Natural killer cell treated with Interleukin-12 subunit alpha and Interleukin-12 subunit beta and Interleukin-15 and Interleukin-18, amount 100 ng/mL, for 72 hours (primary cell): ENCODE measurements around the gene EPM2A. TPM values are rescaled to one million over a fixed set of nuclear protein-coding genes. Genes with fewer than 3 reads are reported as not detected.

Experiments
- ATAC-seq, 2 donors: fragments of 150-1000 bp; cut with Tn5 transposase in 1 of 2; sonication (Bioruptor Pico), chemical (Tn5 transposase) in 1 of 2; 2 replicates each; pipeline ENCODE4 v1.10.0; 2021
- DNase-seq: peaks from one replicate; pipeline ENCODE4 v3.0.0; 2022; ENCODE audit warnings: low spot score
- H3K27ac Mint-ChIP-seq, 2 donors: 1 replicate in 1 of 2; 2 replicates in 1 of 2; pipeline ENCODE4 v1.8.0; 2022; ENCODE audit warnings: mixed read lengths in 2 of 2, mild to moderate bottlenecking in 1 of 2, moderate library complexity in 1 of 2
- H3K27me3 Mint-ChIP-seq, 2 donors: 1 replicate in 1 of 2; 2 replicates in 1 of 2; pipeline ENCODE4 v1.8.0; 2022; ENCODE audit warnings: mixed read lengths in 2 of 2
- H3K36me3 Mint-ChIP-seq: one replicate; pipeline ENCODE4 v1.8.0; 2022; ENCODE audit warnings: mixed read lengths
- H3K4me1 Mint-ChIP-seq, 2 donors: 1 replicate in 1 of 2; 2 replicates in 1 of 2; pipeline ENCODE4 v1.8.0; 2022; ENCODE audit warnings: low read depth in 2 of 2, mixed read lengths in 2 of 2, mild to moderate bottlenecking in 1 of 2
- H3K4me3 Mint-ChIP-seq: one replicate; pipeline ENCODE4 v1.8.0; 2022; ENCODE audit warnings: mixed read lengths
- H3K9me3 Mint-ChIP-seq: 2 replicates; pipeline ENCODE4 v1.8.0; 2022; ENCODE audit warnings: mixed read lengths
- total RNA-seq, 2 donors: library from RNA; stranded (reverse); gene quantifications; one replicate each; pipeline ENCODE4 v1.2.3, GENCODE V29; 2022

Gene EPM2A
- 10 to 100 TPM in 1 of 2 donors, 1 to 10 TPM in 1; 5.8 to 10.6 TPM for total RNA-seq

- Mint-ChIP-seq H3K4me1 (no peaks in the 10 kb centered on the region), H3K27ac (peak within 1 kb of the TSS; percentile 90 to 91), H3K36me3 (no peaks in the 10 kb centered on the region), H3K9me3 (no peaks in the 10 kb centered on the region), H3K27me3 (peaks cover 0 to 9% of the 10 kb centered on the region in 2 donors), H3K4me3 (peak within 1 kb of the TSS; percentile 93)
- ATAC-seq (peak; percentile 84 to 89), DNase-seq (peak; percentile 77)
Observed at GRCh38 chr6:145735356-145736165, at the start of gene EPM2A. Gene EPM2A, minus strand, starts transcription at chr6:145735520. Its CDS starts 22 bp downstream, at chr6:145735498.

GRCh38 chr6:145784683-145785082 is 49.4 kb upstream of the EPM2A start:
- ATAC-seq: no peak
- peaks cover 4% of the 10 kb centered on the region for H3K9me3 Mint-ChIP-seq

GRCh38 chr6:145783796-145784195 is 48.5 kb upstream of the EPM2A start:
- H3K4me3 Mint-ChIP-seq: no peak overlapping the region
- no peaks in the 10 kb centered on the region for H3K4me1 Mint-ChIP-seq
- H3K36me3 Mint-ChIP-seq: peaks cover 16% of the 10 kb centered on the region
- no peak overlapping the region for H3K27ac Mint-ChIP-seq
- ATAC-seq (no peak), DNase-seq (no peak)
- peaks cover 4% of the 10 kb centered on the region for H3K9me3 Mint-ChIP-seq
- H3K27me3 Mint-ChIP-seq: peaks cover 0 to 6% of the 10 kb centered on the region in 2 donors

More at GRCh38 chr6:145784683-145785082, 49.4 kb upstream of the EPM2A start:
- no peak for DNase-seq
- peaks cover 0 to 6% of the 10 kb centered on the region in 2 donors for H3K27me3 Mint-ChIP-seq
- H3K4me3 Mint-ChIP-seq: no peak overlapping the region
- H3K27ac Mint-ChIP-seq: no peak overlapping the region
- peaks cover 19% of the 10 kb centered on the region for H3K36me3 Mint-ChIP-seq
- H3K4me1 Mint-ChIP-seq: no peaks in the 10 kb centered on the region

DNA sequence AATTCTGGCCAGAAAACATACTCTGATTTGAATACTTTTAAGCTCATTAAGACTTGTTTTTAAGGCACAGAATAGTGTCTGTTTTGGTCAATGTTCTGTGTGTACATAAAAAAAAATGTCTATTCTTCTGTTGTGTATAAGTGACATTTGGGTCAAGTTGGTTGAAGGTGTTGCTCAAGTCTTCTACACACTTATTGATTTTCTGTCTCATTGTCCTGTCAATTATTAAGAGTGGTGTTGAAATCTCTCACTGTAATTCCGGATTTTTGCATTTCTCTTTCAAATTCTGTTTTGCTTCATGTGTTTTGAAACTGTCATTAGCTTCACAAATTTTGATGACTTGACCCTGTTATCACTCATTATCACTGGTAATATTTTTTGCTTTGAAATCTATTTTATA is 37.5 kb upstream of the EPM2A start:
- no peak for ATAC-seq
- DNase-seq: no peak
- peaks cover 9 to 10% of the 10 kb centered on the region in 2 donors for H3K27me3 Mint-ChIP-seq
- H3K9me3 Mint-ChIP-seq: peaks cover 3% of the 10 kb centered on the region
- H3K4me1 Mint-ChIP-seq: no peaks in the 10 kb centered on the region
- H3K36me3 Mint-ChIP-seq: peaks cover 3% of the 10 kb centered on the region
- no peak overlapping the region for H3K4me3 Mint-ChIP-seq
- H3K27ac Mint-ChIP-seq: no peak overlapping the region

- ATAC-seq (no peak), DNase-seq (no peak)
- H3K4me3 Mint-ChIP-seq: no peak overlapping the region
- H3K4me1 Mint-ChIP-seq: no peaks in the 10 kb centered on the region
- H3K27ac Mint-ChIP-seq: no peak overlapping the region
- H3K36me3 Mint-ChIP-seq: no peaks in the 10 kb centered on the region
- H3K27me3 Mint-ChIP-seq: peaks cover 0 to 3% of the 10 kb centered on the region in 2 donors
- no peaks in the 10 kb centered on the region for H3K9me3 Mint-ChIP-seq
Observed at GRCh38 chr6:145765449-145765848, 30.1 kb upstream of the EPM2A start.

DNA sequence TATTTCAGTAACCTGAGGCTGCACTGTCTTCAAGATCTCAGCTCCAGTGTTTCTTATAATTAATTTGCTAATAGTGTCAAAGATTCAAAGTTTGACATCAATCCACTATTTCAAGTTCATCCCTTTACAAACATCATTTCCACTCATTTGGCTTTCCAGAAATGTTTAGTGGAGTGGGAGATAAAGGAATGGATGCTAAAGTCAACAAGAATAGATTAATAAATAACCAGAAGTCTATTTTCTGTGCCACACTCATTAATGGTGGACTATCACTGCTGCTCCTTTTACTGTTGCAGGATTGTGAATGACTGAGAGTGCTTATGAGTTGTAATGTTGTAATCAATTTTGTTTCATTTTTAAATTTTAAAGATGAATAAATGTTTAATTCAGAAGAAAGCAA is 28.4 kb upstream of the EPM2A start:
- DNase-seq (no peak), ATAC-seq (no peak)
- H3K27me3 Mint-ChIP-seq: peaks cover 0 to 3% of the 10 kb centered on the region in 2 donors
- no peaks in the 10 kb centered on the region for H3K36me3 Mint-ChIP-seq
- no peaks in the 10 kb centered on the region for H3K9me3 Mint-ChIP-seq
- no peak overlapping the region for H3K27ac Mint-ChIP-seq
- no peak overlapping the region for H3K4me3 Mint-ChIP-seq
- no peaks in the 10 kb centered on the region for H3K4me1 Mint-ChIP-seq

DNA sequence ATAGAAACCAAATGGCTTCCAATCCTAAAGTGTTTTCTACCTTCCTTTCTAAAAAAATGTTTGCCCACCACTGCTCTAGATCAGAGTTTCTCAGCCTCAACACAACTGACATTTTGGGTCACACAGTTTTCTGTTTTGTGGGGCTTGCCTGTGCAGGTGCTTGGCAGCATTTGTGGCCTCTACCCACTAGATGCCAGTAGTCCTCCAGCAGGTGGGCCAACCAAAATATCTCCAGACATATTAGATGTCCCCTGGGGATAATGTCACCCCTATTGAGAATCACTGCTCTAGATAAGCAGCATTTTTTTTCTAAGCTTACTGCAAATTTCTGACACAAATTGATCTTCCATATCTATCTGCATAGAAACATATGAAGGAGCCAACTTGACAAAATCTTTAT is 26.3 kb upstream of the EPM2A start:
- H3K36me3 Mint-ChIP-seq: no peaks in the 10 kb centered on the region
- no peaks in the 10 kb centered on the region for H3K4me1 Mint-ChIP-seq
- no peaks in the 10 kb centered on the region for H3K9me3 Mint-ChIP-seq
- no peak overlapping the region for H3K27ac Mint-ChIP-seq
- ATAC-seq (no peak), DNase-seq (no peak)
- no peak overlapping the region for H3K4me3 Mint-ChIP-seq
- H3K27me3 Mint-ChIP-seq: peaks cover 0 to 3% of the 10 kb centered on the region in 2 donors

DNA sequence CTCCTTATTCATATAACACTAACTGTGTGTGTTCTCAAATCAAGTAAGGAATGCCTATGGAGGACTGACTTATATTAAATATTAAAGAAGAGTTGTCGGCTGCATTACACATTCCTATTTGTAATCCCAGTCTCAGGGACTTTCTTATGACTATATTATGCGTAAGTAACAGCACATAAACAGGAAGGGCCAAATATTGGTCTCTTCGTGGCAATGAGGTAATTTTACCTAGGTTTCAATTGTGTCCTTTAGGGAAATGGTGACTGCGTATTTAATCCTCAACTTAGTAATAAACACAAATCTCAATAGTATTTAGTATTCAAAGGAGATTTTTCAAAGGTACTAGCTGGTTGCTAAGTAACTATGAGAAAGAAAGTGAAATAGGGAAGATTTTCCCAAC is 22.8 kb upstream of the EPM2A start:
- no peaks in the 10 kb centered on the region for H3K9me3 Mint-ChIP-seq

DNA sequence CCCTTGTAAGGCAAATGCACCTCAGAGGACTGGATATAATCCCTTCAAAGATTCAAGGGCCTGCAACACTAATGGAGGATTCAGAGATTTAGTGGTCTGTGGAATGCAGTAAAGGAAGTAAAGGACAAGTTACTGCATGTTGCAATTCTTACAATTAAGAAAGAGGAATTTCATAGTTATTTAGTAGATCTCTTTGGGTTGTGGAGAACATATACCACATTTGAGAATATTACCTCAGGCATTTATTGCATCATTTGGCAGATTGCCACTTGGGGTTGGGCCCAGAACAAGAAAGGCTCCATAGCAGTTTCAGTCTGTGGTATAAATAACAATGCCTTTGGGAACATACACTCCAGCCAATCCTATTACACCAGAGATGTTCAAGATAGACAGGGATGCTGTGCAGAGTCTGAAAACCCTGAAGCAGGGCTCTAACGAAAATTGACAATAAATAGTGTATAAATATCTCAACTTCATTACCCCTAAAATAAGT is 20.9 kb upstream of the EPM2A start:
- no peak overlapping the region for H3K4me3 Mint-ChIP-seq
- no peak for DNase-seq
- H3K27ac Mint-ChIP-seq: no peak overlapping the region
- H3K36me3 Mint-ChIP-seq: no peaks in the 10 kb centered on the region
- no peak for ATAC-seq
- no peaks in the 10 kb centered on the region for H3K9me3 Mint-ChIP-seq
- H3K27me3 Mint-ChIP-seq: peaks cover 6 to 24% of the 10 kb centered on the region in 2 donors
- no peaks in the 10 kb centered on the region for H3K4me1 Mint-ChIP-seq

More for the DNA sequence above, 22.8 kb upstream of the EPM2A start:
- Mint-ChIP-seq H3K27ac (no peak overlapping the region), H3K27me3 (peaks cover 4 to 17% of the 10 kb centered on the region in 2 donors), H3K36me3 (no peaks in the 10 kb centered on the region), H3K4me3 (no peak overlapping the region), H3K4me1 (no peaks in the 10 kb centered on the region)
- ATAC-seq: no peak
- no peak for DNase-seq

GRCh38 chr6:145755682-145756081 is 20.4 kb upstream of the EPM2A start:
- ATAC-seq (no peak), DNase-seq (no peak)
- Mint-ChIP-seq H3K27me3 (peaks cover 6 to 24% of the 10 kb centered on the region in 2 donors), H3K36me3 (no peaks in the 10 kb centered on the region), H3K4me1 (no peaks in the 10 kb centered on the region), H3K27ac (no peak overlapping the region), H3K9me3 (no peaks in the 10 kb centered on the region), H3K4me3 (no peak overlapping the region)

DNA sequence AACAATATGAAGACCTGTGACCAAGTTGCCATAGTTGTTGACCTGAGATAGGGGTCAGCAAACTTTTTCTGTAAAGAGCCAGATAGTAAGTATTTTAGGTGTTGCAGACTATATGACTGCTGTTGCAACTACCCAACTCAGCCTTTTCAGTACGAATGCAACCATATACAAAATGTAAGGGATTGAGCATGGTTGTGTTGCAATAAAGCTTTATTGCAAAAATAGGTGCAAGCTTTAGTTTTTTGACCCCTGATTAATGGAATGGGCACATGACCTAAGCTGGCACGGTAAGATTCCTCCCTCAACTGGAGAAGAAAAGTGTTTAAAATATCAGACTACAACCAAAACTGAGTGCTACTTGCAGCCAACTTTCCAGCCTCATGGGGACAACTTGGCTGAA is 17.3 kb upstream of the EPM2A start:
- H3K36me3 Mint-ChIP-seq: no peaks in the 10 kb centered on the region
- H3K4me3 Mint-ChIP-seq: no peak overlapping the region
- H3K4me1 Mint-ChIP-seq: peaks cover 2 to 6% of the 10 kb centered on the region in 2 donors
- peaks cover 6 to 24% of the 10 kb centered on the region in 2 donors for H3K27me3 Mint-ChIP-seq
- no peak overlapping the region for H3K27ac Mint-ChIP-seq
- no peaks in the 10 kb centered on the region for H3K9me3 Mint-ChIP-seq
- no peak for ATAC-seq
- DNase-seq: no peak

DNA sequence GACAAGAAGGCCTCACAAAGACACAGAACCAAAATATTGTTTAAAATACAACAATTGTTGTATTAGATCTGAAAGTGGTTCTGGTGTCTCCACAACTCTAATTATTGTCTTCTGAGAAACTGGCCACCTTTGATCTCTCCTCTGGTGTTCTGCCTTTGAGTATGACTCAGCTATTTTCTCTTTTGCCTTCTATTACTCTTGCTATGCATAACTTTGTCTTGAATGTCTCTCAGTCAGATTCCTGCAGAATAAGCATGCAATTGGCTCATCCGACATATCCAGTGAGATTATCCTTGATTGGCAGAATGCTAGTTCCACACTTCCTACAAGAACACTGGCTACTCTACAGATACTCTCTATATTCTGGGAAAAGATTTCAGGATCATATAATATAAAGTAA is 14.3 kb upstream of the EPM2A start:
- DNase-seq (no peak), ATAC-seq (no peak)
- Mint-ChIP-seq H3K36me3 (no peaks in the 10 kb centered on the region), H3K4me3 (no peak overlapping the region), H3K27ac (no peak overlapping the region), H3K4me1 (peaks cover 2 to 6% of the 10 kb centered on the region in 2 donors), H3K9me3 (no peaks in the 10 kb centered on the region), H3K27me3 (peaks cover 6 to 15% of the 10 kb centered on the region in 2 donors)

DNA sequence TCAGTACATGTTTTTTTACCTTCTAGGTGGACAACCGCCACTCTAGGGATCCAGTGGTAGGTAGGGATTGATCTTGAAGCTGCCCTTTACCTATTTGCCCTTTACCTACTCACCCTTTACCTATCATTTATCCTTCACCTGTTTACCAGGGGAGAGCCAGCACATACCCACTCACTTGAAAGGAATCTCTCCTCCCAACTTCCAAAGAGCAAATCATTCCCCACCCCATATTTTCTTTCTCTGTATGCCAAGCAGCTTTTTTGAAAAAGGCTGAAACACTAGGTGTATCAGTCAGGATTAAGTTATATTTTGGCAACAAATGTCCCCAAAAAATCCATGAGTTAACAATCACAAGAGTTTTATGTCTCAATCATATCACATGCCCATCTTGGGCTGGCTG is 10.5 kb upstream of the EPM2A start:
- Mint-ChIP-seq H3K4me3 (no peak overlapping the region), H3K36me3 (no peaks in the 10 kb centered on the region), H3K4me1 (peaks cover 2 to 6% of the 10 kb centered on the region in 2 donors), H3K27ac (no peak overlapping the region), H3K9me3 (no peaks in the 10 kb centered on the region), H3K27me3 (no peaks in the 10 kb centered on the region)
- DNase-seq: no peak
- no peak for ATAC-seq

DNA sequence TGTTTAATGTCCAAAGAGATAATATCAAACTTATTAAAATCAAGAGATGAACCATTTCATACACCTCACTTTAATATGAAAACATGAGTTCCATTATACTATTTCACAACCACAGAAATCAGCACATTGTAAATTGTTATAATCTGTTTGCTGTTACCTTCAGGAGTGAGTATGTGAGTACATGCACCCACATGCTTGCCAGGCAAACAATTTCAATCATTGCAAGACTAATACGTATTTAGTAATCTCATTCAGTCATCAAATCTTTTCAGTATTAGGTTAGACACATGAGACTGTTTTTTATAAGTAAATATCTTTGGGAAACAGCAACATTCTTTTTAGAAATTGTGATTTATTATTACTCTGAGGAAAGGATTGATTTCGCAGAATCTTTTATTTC is 9.3 kb upstream of the EPM2A start:
- ATAC-seq (no peak), DNase-seq (no peak)
- Mint-ChIP-seq H3K27me3 (peaks cover 0 to 5% of the 10 kb centered on the region in 2 donors), H3K9me3 (no peaks in the 10 kb centered on the region), H3K36me3 (no peaks in the 10 kb centered on the region), H3K27ac (no peak overlapping the region), H3K4me3 (no peak overlapping the region), H3K4me1 (peaks cover under 1 to 3% of the 10 kb centered on the region in 2 donors)
